NCI-H82 treated with DMSO at 0.1 percent for 48 hours (cell line): ENCODE data around the gene ANKRD44.

Source experiments
- DNase-seq: peaks from one replicate; lab custom pipeline; 2025; ENCODE audit not compliant: unreplicated experiment; lab: John Stamatoyannopoulos, UW

The ANKRD44 gene

DNA sequence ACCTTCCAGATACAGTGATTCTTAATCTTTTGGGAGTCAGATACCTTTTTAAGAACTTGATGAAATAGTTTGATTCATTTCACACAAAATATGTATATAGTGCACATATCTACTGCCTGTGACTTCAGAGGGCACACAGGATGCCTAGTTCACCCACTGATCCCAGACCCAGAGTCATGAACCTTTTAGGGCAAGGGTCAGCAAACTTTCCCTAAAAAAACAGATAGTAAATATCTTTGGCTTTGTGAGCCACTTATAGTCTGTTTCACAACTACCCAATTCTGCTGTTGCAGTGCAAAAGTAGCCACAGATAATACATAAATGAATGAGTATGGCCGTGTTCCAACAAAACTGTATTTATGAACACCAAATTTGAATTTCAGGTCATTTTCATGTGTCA, 124.9 kb downstream of the ANKRD44 start:
- no peak for DNase-seq

DNA sequence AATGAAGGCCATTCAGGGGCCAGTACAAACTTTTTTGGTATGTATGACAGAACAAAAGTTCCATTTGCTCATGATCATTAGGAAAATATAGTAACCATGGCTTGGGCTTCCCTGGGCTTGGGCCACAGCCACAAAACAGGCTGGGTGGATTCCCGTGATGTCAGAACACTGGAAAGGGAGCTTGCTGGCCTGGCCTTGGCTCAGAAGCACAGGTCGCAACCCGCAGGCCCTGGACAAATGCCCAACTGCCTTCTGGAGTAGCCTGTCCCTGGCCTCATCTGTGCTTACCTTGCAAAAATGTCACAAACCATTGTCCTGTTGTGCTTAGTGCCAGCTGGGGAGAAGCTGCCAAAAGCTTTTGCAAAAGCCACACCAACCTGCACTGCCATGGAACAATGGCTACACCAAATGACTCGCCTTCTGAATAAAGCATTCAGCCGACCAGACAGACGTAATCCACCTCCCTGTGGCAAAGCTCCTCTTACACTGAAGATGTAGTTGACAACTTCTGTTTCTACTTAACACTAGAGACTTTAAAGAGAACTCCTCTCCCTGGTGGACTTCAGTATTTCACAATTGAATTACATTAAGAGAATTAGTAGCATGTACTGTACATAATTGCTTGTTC, 125.5 kb downstream of the ANKRD44 start:
- DNase-seq, result no peak

DNA sequence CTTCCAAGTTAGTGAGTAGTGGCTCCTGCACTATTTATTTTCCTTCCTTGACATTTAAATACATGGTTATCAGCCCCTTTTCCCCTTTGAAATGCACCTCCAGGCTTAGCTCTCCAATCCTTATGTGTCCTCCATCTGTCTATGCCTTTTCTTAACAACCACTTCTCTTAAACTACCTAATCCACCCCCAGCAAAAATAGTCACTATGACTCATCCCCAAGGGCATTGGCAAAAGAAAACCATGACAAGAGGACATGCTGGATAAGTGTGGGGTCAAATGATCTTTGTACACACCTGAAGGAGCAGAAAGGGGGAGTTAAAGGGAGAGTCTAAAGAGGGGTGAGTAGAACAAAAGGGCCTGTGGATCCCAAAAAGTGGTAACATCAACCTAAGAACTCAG, 127.2 kb downstream of the ANKRD44 start:
- no peak for DNase-seq

DNA sequence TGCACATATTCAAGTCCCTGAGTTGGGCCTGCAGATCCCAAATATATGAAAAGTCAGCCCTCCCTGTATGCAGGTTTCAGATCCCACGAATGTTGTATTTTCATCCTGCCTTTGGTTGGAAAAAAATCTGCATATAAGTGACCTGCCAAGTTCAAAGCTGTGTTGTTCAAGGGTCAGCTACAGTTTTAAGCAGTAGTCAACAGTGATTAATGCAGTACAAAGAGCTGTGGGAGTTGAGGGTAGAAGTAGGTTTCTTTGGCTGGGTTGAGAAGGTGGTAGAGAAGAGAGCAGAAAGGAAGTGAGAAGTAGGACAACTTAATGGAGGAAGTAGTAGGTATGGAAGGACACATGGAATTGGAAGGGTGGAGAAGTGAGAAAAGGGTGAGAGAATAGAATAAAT, 127.9 kb downstream of the ANKRD44 start:
- DNase-seq, result no peak

DNA sequence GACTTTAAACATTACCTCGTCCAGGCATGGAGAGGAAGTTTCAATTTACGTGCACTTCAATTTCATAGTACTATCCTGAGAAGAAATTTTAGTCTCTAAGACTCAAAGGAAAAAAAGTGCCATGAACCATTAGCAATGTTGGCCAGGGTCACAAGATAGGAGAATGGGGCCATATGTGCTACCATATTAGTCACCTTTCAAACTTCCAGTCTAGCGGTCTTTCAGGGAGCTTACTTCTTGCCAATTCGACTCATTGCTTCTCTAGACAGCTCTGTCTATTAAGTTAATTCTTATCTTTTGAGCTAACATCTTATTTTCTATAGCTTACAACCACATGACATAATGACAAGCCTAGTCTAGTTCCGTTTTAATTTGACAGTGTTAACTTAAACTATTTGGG, 129.1 kb downstream of the ANKRD44 start:
- no peak for DNase-seq

DNA sequence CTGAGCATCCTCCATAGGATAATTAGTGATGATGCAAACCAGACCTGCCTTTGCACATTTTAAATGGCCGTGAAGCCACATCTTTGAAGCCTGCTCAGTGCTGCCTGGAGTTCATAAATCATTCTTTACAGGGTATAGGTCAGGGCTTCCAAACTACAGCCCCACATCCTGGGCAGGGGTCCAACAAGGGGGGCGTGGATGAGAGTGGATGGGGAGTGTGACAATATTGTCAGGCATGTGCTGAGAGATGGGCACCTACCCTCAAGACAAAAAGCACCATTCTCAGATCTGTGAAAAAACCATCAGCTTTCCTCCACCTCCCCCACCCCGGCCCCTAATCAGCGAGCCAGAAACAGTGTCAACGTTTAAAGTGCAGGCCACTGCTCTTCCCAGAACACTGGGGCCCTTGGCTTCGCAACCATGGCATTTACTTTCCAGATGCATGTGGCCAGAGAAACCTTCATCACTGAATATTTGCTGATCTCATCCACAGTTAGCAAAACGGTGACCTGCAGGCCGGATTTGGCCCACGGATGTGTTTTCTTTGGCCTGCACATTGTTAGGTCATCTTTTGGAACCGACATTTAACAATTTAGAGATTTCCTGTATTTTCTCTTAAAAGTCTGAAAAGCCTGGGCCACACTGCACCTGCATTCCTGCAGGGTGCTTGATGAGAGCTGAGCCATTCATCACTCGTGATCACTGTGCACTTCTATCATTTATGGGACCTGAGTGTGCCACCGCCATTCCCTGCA, 130.7 kb downstream of the ANKRD44 start:
- DNase-seq, result no peak

DNA sequence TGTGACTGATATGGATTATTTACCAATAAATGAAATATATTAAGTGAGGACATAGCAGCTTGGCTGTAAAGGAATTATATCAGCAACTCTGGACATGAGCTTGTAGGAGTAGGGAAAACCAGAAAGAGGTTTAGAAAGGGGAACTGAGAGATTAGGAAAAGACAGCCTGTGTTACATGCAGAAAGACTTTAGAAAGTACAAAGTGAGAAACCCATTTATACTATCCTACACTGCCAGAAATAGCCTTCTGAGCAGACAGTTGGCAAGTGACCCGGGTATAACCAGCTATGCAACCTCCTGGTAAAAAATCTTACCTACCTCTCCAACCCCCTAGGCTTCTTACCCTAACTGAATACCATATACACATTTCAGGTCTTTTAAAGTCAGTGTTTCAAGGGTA, 134.1 kb downstream of the ANKRD44 start:
- DNase-seq, result no peak

DNA sequence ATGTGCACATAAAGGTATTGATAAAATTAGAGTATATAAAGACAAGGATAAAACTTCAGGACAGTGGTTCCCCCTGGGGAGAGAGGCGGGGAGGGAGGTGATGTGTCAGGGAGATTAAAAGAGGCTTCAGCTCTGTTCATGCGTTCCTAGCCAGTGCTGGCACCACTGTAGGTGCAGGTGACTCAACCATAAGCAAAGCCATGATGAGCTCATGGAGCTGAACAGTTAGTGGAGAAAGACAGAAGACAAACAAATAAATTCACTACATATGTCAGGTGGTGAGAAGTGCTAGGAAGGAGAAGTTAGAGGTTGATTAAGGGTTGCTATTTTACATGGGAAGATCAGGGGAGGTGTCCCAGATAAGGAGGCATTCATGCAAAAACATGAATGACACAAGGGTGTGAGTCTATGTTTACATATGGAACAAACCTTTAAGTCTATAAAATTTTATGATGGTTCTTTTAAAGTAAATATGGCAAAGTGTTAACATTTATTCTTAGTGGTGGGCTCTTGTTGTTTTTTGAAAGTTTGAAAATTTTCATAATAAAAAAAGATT, 136.0 kb downstream of the ANKRD44 start:
- DNase-seq, result no peak

DNA sequence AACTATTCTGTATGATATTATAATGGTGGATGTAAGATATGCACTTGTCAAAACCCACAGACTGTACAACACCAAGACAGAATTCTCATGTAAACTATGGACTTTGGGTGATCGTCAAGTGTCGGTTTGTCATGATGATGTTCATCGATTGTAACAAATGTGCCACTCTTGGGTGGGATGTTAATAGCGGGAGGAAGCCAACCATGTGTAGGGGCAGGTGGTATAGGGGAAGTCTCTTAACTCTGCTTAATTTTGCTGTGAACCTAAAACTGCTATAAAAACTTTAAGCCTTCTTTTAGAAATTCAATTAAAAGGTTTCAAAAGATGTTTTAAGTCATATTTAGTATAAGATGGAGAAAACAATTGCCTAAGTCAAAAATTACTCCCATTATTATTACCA, 139.0 kb downstream of the ANKRD44 start:
- no peak for DNase-seq

DNA sequence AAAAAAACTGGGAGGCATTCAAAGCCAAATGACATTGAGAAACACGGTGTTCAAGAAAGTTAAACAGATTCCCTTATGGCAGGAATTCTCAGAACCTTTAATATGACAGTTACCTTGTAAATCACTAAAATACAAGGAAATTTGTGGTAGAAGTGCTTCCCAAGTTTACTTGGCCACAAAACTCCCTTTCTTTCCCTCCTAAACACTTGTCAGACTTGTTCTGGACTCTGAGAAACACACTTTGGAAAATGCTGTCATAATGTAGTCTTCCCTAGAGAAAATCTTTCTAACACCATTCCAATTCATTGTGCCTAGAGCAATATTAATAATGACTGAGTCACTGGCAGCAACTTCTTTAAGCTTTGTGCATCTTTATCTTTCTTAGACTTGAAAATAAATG, 140.4 kb downstream of the ANKRD44 start:
- DNase-seq, result no peak

DNA sequence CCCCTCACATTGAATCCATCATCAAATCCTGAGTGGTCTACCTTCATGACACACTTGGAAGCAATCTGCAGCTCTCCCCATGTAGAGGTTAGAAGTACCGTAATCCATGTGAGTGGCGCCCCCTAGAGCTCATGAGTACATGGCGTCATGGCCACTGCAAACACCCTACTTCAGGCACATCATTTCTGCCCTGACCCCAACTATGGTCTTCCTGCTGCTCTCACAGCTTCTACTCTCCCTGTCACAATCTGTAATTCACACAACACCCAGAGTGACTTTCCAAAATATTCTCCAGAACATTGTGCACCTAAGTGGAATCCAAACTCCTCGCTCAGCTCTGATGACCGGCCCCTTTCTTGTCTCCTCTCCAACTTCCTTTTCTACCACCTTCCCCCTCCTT, 141.9 kb downstream of the ANKRD44 start:
- DNase-seq, result peak; percentile 37

DNA sequence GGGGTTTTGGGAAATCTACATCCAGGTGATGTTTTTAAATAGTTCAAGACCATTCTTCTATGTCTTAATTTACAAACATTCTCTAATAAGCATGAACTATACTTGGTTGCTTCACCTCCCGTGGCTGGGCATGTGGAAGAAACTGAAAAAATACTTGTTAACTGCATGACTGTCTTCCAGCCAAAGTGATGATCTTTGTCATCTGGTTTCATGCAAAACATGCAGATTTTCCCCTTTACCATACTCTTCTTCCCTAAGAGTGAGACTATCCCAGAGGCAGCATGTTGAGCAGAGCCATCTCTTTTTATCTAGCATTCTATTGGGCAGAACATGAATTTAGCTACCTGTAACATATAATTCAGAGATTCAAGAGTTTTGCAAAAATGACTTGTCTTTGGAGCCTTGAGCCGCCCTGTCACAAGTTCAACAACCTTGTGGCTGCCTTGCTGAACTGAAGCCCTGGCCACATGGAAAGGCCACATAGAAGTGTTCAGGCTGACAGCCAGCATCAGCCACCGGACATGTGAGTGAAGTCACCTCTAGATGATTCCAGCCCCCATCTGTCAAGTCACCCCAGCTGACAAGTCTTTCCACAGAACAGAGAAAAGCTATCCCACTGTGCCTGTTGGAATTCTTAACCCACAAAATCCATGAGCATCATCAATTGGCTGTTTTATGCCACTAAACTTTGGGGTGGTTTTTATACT, 142.8 kb downstream of the ANKRD44 start:
- DNase-seq, result no peak

DNA sequence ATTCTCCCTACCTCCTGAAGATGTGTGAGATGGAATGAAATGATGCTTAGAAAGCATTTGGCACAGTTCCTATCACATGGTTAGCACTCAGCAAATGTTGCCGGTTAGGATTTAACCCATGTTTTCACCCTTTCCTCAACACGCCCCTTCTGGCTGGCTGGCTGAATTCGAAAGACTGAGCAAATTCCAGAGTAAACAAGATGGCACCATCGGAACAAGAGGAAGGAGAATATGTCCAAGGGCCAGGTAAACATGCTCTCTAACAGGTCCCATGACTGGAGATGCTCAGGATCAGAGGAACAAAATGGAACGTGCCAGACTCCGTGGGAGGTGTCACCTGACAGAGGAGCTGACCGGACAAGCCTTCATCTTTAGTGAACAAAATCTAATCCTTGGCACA, 145.6 kb downstream of the ANKRD44 start:
- no peak for DNase-seq

DNA sequence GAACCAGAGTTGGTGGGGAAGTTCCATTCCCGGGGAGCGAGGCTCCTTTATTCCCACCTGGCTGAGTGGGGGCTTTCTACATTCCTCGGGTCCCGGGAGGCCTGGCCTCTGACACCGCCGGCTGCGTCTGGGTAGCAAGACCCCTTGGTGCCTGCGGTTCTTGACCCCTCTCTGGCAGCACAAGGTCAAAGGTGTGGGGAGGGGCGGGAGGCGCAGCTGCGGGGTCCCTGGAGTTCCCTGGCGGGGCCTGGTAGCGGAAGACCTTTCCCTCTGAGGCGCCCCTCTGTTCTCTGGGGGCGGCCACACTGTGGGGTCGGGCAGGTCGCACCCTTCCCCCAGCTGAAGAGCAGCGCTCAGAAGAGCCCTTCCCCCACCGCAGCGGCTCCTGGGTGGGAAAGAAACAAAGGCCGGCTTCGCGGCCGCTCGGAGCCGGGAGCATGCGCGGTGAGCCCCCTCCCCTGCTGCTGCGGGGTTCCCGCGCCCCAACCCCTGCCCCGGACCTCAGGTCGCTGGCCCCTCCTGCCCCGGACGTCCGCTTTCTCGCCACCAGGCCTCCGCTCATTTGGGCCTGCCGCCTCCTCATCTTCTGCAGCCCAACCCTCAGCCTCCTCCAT, 146.3 kb downstream of the ANKRD44 start:
- DNase-seq, result no peak

DNA sequence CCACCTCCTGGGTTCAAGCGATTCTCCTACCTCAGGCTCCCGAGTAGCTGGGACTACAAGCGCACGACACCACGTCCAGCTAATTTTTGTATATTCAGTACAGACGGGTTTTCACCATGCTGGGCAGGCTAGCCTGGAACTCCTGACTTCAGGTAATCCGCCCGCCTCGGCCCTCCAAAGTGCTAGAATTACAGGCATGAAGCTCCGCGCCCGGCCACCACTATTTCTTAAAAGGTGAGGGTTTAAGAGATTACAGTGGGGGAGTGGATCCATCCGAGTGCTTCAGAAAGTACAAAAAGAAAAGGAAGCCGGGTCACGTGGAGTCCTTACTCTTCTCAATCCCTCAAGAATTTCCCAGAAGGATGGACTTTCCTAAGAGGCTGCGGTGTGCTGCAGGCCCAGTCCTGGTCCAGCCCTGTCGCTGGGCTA, 146.9 kb downstream of the ANKRD44 start:
- DNase-seq, result no peak

DNA sequence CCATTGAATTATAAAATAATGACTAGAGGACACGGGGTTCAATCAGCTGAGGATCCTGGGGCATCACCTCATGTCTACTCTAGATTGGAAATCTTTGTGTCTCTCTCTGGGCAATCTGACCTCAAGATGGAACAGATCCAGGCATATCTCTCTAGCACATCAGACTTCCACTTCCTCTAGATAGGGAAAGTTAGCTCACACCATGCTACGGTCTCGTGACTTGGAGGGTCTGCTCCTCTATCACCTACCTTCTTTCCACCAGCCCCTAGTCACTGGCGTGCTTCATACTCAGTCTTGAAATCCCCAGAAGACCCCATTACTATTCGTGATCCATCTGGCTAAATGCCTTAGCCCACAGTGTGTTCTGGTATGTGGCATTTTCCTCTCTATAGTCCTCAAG, 148.8 kb downstream of the ANKRD44 start:
- DNase-seq, result no peak

DNA sequence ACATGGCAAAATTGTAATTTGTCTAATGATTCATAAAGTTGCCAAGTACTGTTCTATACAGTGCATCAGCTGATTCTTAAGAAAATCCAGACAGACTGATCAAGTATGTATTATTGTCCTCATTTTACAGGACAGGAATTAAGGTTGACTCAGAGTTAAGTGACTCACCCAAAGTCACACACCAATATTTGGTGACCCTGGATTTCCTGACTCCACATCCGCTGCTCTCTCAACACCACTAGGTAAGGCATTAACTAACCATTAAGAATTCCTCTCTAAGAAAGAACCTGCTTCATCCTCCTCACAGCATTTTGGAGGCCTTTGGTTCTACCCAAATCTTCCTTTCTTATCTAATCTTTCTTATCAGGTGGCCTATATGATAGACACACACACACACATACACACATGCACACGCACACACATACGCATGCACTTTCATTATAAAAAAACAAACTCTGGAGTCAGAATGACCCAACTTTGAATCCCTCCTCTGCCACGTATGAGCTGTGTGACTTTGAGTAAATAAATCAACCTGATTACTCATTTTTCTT, 150.8 kb downstream of the ANKRD44 start:
- no peak for DNase-seq

DNA sequence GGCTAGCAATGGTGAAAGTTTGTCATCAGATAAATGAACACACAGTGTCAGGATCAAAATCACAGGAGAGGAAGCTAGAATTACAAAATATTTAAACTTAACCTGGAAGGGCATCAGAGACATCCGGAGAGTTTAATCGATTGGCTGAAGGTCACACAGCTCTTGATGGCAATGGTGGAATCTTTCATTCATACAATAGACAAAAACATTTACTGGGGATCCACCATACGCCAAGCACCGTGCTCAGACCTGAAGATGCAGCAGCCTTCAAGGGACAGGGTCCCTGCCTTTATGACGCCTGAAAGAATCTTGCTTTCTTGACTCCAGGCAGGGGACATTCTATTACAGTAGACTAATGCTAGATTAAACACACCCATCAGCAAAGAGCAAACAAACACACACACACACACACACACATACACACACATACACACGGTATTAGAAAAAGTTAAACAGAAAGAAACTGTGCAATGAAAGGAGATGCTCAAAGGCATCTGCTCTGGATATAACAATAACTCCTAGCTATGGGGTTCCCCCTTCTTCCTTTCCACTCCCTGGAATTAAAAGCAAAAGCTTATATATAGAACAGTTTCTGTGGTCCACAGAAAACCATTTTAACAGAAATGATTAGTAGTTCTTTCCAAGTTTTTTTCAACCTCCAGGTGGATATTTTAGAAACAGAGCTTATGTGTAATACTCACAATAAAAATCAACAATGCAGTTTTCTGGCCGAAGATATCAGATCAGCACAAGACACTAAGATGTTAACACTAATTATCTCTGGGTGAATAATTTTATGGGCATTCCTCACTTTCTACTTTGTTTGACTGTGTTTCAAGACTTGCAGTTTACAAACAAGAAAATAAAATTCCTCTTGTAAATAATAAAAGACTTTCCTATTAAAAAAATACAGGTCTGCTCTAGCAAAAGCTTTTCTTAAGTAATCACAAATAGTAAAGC, 151.7 kb downstream of the ANKRD44 start:
- no peak for DNase-seq

DNA sequence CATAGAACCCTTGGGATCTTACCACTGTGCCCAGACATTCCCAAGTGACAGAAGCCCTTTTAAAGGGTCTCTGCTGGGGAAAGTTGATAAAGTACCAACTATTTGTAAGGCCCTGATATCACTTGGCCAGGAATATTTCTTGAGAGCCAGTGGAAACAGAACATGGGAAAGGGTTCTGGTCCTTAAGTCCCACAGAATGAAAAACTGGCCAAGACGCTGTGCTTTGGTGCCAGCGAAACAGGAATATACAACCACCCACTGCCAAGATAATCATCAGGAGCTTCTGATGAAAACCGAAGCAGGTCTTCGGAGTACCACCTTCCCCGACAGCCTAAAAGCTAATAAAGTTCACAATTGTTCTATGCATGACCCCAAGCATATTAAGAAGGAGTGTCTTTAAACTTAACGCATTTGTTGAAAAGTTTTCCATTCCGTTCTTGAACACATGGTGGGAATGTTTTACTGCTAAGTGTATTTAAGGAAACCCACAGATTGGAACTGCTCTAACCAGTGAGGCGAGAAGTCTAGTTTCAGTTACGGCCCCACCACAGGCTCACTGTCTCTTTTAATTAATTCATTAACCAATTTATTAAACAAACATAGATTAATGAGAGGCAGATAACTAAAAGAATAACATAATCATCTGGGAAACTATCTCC, 152.6 kb downstream of the ANKRD44 start:
- no peak for DNase-seq

DNA sequence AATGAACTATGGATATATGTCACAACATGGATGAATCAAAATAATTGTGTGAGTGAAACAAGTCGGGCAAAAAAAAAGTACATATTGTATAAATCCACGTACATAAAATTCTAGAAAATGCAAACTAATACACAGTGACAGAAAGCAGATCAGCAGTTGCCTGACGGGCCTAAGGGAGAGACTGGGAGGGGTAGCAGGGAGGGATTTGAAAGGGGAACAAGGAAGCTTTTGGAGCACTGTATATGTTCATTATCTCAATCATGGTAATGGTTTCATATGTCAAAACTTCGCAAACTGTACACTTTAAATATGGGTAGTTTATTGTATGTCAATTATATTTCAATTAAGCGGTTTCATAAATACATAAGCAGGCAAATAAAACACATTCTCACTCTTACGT, 153.8 kb downstream of the ANKRD44 start:
- no peak for DNase-seq
